Measurements from ENCODE around the gene TIGD7.

- TF ChIP-seq CTCF (conservative IDR thresholded peaks at IDR 0.05 in 1 of 2, IDR thresholded peaks at IDR 0.05 in 1 of 2; ENCODE audit: extremely low read depth in 1 of 2, insufficient read depth in 1 of 2, low read depth in 1 of 2, low read length in 2 of 2) (no peak), EZH2 (IDR thresholded peaks at IDR 0.05; ENCODE audit: borderline replicate concordance, low read length) (no peak)
Measured at GRCh38 chr16:3321816-3322215, 16.6 kb upstream of the TIGD7 start.
